GM21576 (cell line): ENCODE results near the gene JADE2.
A peak's percentile ranks its signal among the peaks of the same experiment; 100 is the strongest.
"Not testable (repeated sequence)": the region's sequence is repeated elsewhere in the genome, so short reads cannot be mapped to it uniquely, and the experiment has no call there.

Experiments
- ATAC-seq: cut with Tn5 transposase; IDR thresholded peaks from one replicate; pipeline ENCODE4 v1.9.1; 2021; ENCODE audit warnings: mild to moderate bottlenecking, moderate library complexity; ENCODE audit not compliant: unreplicated experiment

The JADE2 gene

GRCh38 chr5:134524826-134525682, at the start of gene JADE2:
JADE2 (plus strand) TSS chr5:134525670; CDS start chr5:134535858, 10,188 bp downstream.
- ATAC-seq, result peak; percentile 30

GRCh38 chr5:134477462-134478245, 47.8 kb upstream of the JADE2 start:
- ATAC-seq, result no peak

- ATAC-seq, result no peak
Measured at GRCh38 chr5:134479839-134480238, 45.6 kb upstream of the JADE2 start.

- no peak for ATAC-seq
Measured at GRCh38 chr5:134489227-134489944, 36.1 kb upstream of the JADE2 start.

GRCh38 chr5:134490255-134490924, 35.1 kb upstream of the JADE2 start:
- ATAC-seq, result no peak

GRCh38 chr5:134490925-134491271, 34.6 kb upstream of the JADE2 start:
- no peak for ATAC-seq

GRCh38 chr5:134491841-134492442, 33.5 kb upstream of the JADE2 start:
- no peak for ATAC-seq

- no peak for ATAC-seq
Measured at GRCh38 chr5:134492568-134492967, 32.9 kb upstream of the JADE2 start.

GRCh38 chr5:134493461-134494055, 31.9 kb upstream of the JADE2 start:
- no peak for ATAC-seq

- ATAC-seq, result no peak
Measured at GRCh38 chr5:134494780-134495179, 30.7 kb upstream of the JADE2 start.

- ATAC-seq, result not testable (repeated sequence)
Measured at GRCh38 chr5:134499905-134500304, 25.6 kb upstream of the JADE2 start.

- no peak for ATAC-seq
Measured at GRCh38 chr5:134500699-134501430, 24.6 kb upstream of the JADE2 start.

GRCh38 chr5:134502259-134502658, 23.2 kb upstream of the JADE2 start:
- ATAC-seq, result no peak

- peak; percentile 76 for ATAC-seq
Measured at GRCh38 chr5:134503088-134503936, 22.2 kb upstream of the JADE2 start.

GRCh38 chr5:134503937-134504437, 21.5 kb upstream of the JADE2 start:
- no peak for ATAC-seq

- no peak for ATAC-seq
Measured at GRCh38 chr5:134504629-134505300, 20.7 kb upstream of the JADE2 start.
